DOHH2 (cell line): ENCODE results near the gene GPC6.

Source experiments
- EZH2phosphoT487 ChIP-seq: fragments of 200-600 bp; sonication (generic); IDR thresholded peaks from 2 replicates; pipeline ENCODE4 v1.6.1; 2017; ENCODE audit warnings: borderline replicate concordance, mild to moderate bottlenecking, antibody characterized with exemption, low read length, moderate library complexity, mixed read lengths
- TF ChIP-seq, protein P1 (sequence below): fragments of 200-600 bp; sonication (generic); IDR thresholded peaks from one replicate; pipeline ENCODE4 v1.5.1; 2014; ENCODE audit warnings: antibody characterized with exemption, mild to moderate bottlenecking, low read depth, low read length; ENCODE audit not compliant: poor library complexity, severe bottlenecking

DNA sequence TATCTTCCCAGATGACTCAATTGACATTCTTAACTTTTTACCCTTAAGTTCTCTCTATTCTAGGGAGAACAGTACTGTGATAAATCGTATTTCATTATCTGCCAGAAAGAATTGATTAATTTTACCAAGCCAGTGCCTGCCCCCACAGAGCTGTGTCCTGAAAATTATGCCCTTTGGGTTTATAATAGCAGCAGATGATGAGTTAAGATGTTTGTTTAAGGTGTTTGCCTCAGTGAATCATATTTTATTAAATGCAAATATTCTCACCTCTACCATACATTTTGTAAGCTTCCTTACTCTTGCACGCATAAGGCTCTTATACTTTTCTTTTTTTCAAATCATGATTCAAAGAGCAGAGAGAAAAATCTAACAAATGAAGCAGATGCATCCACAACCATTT lies 934.3 kb downstream of the GPC6 start:
- TF ChIP-seq, protein P1, sequence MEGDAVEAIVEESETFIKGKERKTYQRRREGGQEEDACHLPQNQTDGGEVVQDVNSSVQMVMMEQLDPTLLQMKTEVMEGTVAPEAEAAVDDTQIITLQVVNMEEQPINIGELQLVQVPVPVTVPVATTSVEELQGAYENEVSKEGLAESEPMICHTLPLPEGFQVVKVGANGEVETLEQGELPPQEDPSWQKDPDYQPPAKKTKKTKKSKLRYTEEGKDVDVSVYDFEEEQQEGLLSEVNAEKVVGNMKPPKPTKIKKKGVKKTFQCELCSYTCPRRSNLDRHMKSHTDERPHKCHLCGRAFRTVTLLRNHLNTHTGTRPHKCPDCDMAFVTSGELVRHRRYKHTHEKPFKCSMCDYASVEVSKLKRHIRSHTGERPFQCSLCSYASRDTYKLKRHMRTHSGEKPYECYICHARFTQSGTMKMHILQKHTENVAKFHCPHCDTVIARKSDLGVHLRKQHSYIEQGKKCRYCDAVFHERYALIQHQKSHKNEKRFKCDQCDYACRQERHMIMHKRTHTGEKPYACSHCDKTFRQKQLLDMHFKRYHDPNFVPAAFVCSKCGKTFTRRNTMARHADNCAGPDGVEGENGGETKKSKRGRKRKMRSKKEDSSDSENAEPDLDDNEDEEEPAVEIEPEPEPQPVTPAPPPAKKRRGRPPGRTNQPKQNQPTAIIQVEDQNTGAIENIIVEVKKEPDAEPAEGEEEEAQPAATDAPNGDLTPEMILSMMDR = no peak
- no peak for TF ChIP-seq EZH2phosphoT487
